HepG2 (cell line): ENCODE measurements around the gene CACNA1H. TPM values are rescaled to one million over a fixed set of nuclear protein-coding genes. Genes with fewer than 3 reads are reported as not detected.

Source experiments
- ATAC-seq: fragments of 200-7000 bp; cut with Tn5 transposase; 3 replicates; pipeline ENCODE4 v1.9.1; 2020; ENCODE audit warnings: mild to moderate bottlenecking, moderate library complexity
- BruUV-seq: library from RNA; stranded (reverse); fragments of 400-500 nt; replicated peaks from 2 replicates; lab custom pipeline; 2021; lab: Mats Ljungman, UMichigan
- CTCF ChIA-PET: fragments of 300-600 bp; formaldehyde crosslinking; extraction: SDS; loops from one replicate; lab custom pipeline; 2021; ENCODE audit warnings: low total read pairs, inconsistent platforms, low intra/inter-chr PET ratio; lab: Yijun Ruan, JAX
- POLR2A ChIA-PET: fragments of 350-600 bp; sonication (Branson Sonifier 250); formaldehyde crosslinking; loops from one replicate; lab custom pipeline; 2020; ENCODE audit warnings: antibody characterized with exemption, inconsistent platforms; lab: Yijun Ruan, JAX
- DNase-seq: peaks from one replicate; pipeline ENCODE4 v3.0.0-alpha.2; 2015; ENCODE audit warnings: low spot score
- FAIRE-seq: peaks from 3 replicates; lab custom pipeline; 2011; peaks lifted over from hg19 to GRCh38; lab: Jason Lieb, UNC
- H2AFZ ChIP-seq: one replicate; pipeline ENCODE4 v1.6.1; 2011; ENCODE audit warnings: low read length, inconsistent platforms
- H3K27ac ChIP-seq: fragments of 300-600 bp; 3 replicates; pipeline ENCODE4 v1.8.0; 2011; ENCODE audit warnings: mixed run types, mild to moderate bottlenecking, mixed read lengths, low read length, inconsistent platforms; ENCODE audit not compliant: insufficient read depth; ENCODE audit errors: extremely low read length
- H3K27me3 ChIP-seq, 2 experiments: fragments of 200-600 bp in 1 of 2; 2 replicates in 1 of 2; 3 replicates in 1 of 2; pipeline versions ENCODE4 v1.6.0 to v1.8.0; 2011; ENCODE audit warnings: low read length in 2 of 2, mild to moderate bottlenecking in 2 of 2, moderate library complexity in 2 of 2, inconsistent platforms in 1 of 2; ENCODE audit not compliant: insufficient read depth in 2 of 2, control insufficient read depth in 1 of 2
- H3K36me3 ChIP-seq, 2 experiments: fragments of 200-600 bp in 1 of 2; replicated peaks in 1 of 2; 2 replicates in 1 of 2; 3 replicates in 1 of 2; pipeline versions ENCODE4 v1.5.1 to v1.8.0; 2011; ENCODE audit warnings: low read length in 2 of 2, inconsistent platforms in 1 of 2; ENCODE audit not compliant: insufficient read depth in 2 of 2, control insufficient read depth in 1 of 2
- H3K4me1 ChIP-seq: 2 replicates; pipeline ENCODE4 v1.5.1; 2012; ENCODE audit warnings: low read length, inconsistent platforms; ENCODE audit not compliant: insufficient read depth
- H3K4me2 ChIP-seq: 2 replicates; pipeline ENCODE4 v1.6.0; 2011; ENCODE audit warnings: low read depth, low read length, inconsistent platforms
- H3K4me3 ChIP-seq, 3 experiments: fragments of 200-600 bp in 1 of 3; sonication (generic), shearing (Covaris generic) in 1 of 3; replicated peaks in 1 of 3; 2 replicates each; pipeline ENCODE4 v1.5.1; 2011 to 2016; ENCODE audit warnings: low read length in 3 of 3, inconsistent platforms in 2 of 3, low read depth in 2 of 3, mild to moderate bottlenecking in 2 of 3, control low read depth in 1 of 3, mixed read lengths in 1 of 3; ENCODE audit not compliant: insufficient read depth in 1 of 3
- H3K79me2 ChIP-seq: one replicate; pipeline ENCODE4 v1.6.1; 2011; ENCODE audit warnings: low read length, inconsistent platforms; ENCODE audit not compliant: insufficient read depth
- H3K9ac ChIP-seq: 2 replicates; pipeline ENCODE4 v1.6.0; 2011; ENCODE audit warnings: mild to moderate bottlenecking, low read depth, low read length, inconsistent platforms; ENCODE audit not compliant: insufficient read depth
- H3K9me3 ChIP-seq: 2 replicates; pipeline ENCODE4 v1.5.1; 2012; ENCODE audit warnings: mild to moderate bottlenecking, low read length
- H4K20me1 ChIP-seq: 2 replicates; pipeline ENCODE4 v1.6.0; 2011; ENCODE audit warnings: inconsistent platforms, mild to moderate bottlenecking, low read length, moderate library complexity; ENCODE audit not compliant: insufficient read depth
- AKNA ChIP-seq: sonication (generic); formaldehyde crosslinking; IDR thresholded peaks from 2 replicates; pipeline ENCODE4 v1.4.0; 2020; ENCODE audit warnings: missing genetic modification reagents, borderline replicate concordance
- DZIP1 ChIP-seq: sonication (generic); formaldehyde crosslinking; IDR thresholded peaks from 2 replicates; pipeline ENCODE4 v1.5.0; 2020; ENCODE audit warnings: mild to moderate bottlenecking, missing genetic modification reagents
- HES4 ChIP-seq: sonication (generic); formaldehyde crosslinking; IDR thresholded peaks from 2 replicates; pipeline ENCODE4 v1.9.0; 2021; ENCODE audit warnings: mild to moderate bottlenecking, missing genetic modification reagents, borderline replicate concordance
- KAT8 ChIP-seq: IDR thresholded peaks from 2 replicates; pipeline ENCODE4 v1.6.1; 2016; ENCODE audit warnings: missing genetic modification reagents, missing compliant biosample characterization
- REXO4 ChIP-seq: sonication (generic); formaldehyde crosslinking; IDR thresholded peaks from 2 replicates; pipeline ENCODE4 v1.8.0; 2022; ENCODE audit warnings: missing genetic modification reagents, mild to moderate bottlenecking, borderline replicate concordance
- SRF ChIP-seq: IDR thresholded peaks from 2 replicates; pipeline ENCODE4 v1.6.1; 2011; ENCODE audit warnings: mild to moderate bottlenecking, low read depth, low read length, moderate library complexity
- STAG1 ChIP-seq: sonication (generic); formaldehyde crosslinking; IDR thresholded peaks from 2 replicates; pipeline ENCODE4 v1.4.0; 2020; ENCODE audit warnings: missing genetic modification reagents
- TFDP1 ChIP-seq: IDR thresholded peaks from 2 replicates; pipeline ENCODE4 v1.6.1; 2016; ENCODE audit warnings: missing compliant biosample characterization, missing genetic modification reagents, borderline replicate concordance
- XRCC5 ChIP-seq: fragments of 200-400 bp; formaldehyde crosslinking; optimal IDR thresholded peaks from 2 replicates; pipeline ENCODE3; 2017; ENCODE audit warnings: mild to moderate bottlenecking, low read length
- ZNF335 ChIP-seq: sonication (generic); formaldehyde crosslinking; IDR thresholded peaks from 2 replicates; pipeline ENCODE4 v1.4.0; 2020; ENCODE audit warnings: missing genetic modification reagents
- ZNF670 ChIP-seq: sonication (generic); formaldehyde crosslinking; IDR thresholded peaks from 2 replicates; pipeline ENCODE4 v1.8.0; 2022; ENCODE audit warnings: mild to moderate bottlenecking, missing genetic modification reagents, borderline replicate concordance
- ZNF780A ChIP-seq: sonication (generic); formaldehyde crosslinking; IDR thresholded peaks from 2 replicates; pipeline ENCODE4 v1.8.0; 2022; ENCODE audit warnings: mild to moderate bottlenecking, missing genetic modification reagents, moderate library complexity
- ZNF883 ChIP-seq: sonication (generic); formaldehyde crosslinking; IDR thresholded peaks from 2 replicates; pipeline ENCODE4 v1.5.1; 2020; ENCODE audit warnings: mild to moderate bottlenecking, missing genetic modification reagents; ENCODE audit errors: not compliant biosample characterization
- WGBS: methylation state at CpG from one replicate; pipeline ENCODE4 v1.1.6; 2017; ENCODE audit warnings: low lambda C conversion rate; 5-methylcytosine and 5-hydroxymethylcytosine counted together
- in situ Hi-C: cut with HindIII; loops from 2 replicates; pipeline ENCODE4 v1.10.0; 2017; ENCODE audit warnings: low pct_unique_long_range_greater_than_20kb; ENCODE audit not compliant: extremely low pct_ligation_motif_present
- intact Hi-C: fragments of 100-400 bp; cut with micrococcal nuclease; formaldehyde crosslinking; loops from one replicate; pipeline ENCODE4 v1.10.0; 2022; ENCODE audit not compliant: unreplicated experiment
- polyA plus RNA-seq, 8 experiments: library from polyadenylated mRNA; depleted of rRNA in 3 of 8; stranded (reverse) in 7 of 8; unstranded in 1 of 8; fragments of >200 nt; fragmentation: Illumina TruSeq in 4 of 8; extraction: Trizol in 4 of 8; gene quantifications; 2 replicates each; pipeline versions ENCODE4 v1.2.1 to v1.2.3, GENCODE V29; 2011 to 2016; ENCODE audit warnings: low read depth in 4 of 8, missing spikeins in 1 of 8, mixed read lengths in 1 of 8; ENCODE audit not compliant: insufficient read depth in 1 of 8
- total RNA-seq, 5 experiments: library from RNA; depleted of rRNA; stranded (reverse); fragments of >200 nt; fragmentation: Illumina TruSeq; extraction: Trizol; gene quantifications; 2 replicates each; pipeline ENCODE4 v1.2.3, GENCODE V29; 2016; ENCODE audit warnings: low read depth in 1 of 5
- TF ChIP-seq, protein P1 (sequence below): sonication (generic); formaldehyde crosslinking; conservative IDR thresholded peaks from 2 replicates; pipeline ENCODE4 v1.4.0; 2020; ENCODE audit warnings: missing genetic modification reagents

CACNA1H gene
- total and polyA plus RNA-seq, 2 of the 13 experiments (the other 11 are each of a cell fraction or from before 2014, with no cell fraction given): 0.40 to 1.8 TPM

DNA sequence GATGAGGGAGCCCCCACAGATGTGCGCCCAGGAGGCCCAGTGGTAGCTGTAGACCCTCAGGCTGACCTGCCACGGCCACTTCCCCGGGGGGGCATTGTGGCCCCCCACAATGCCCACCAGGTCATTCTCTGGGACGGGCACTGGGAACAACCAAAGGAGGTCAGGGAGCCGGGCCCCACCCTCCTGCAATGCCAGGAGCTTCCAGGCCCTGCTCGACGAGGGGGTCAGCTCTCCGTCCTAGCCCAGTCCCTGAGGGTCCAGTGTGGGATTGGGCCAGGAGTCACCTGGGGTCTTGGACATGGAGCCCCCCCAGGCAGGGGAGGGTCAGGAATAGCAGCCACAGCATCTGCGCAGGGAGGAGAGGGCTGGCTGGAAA is 109.9 kb downstream of the CACNA1H start:
- Histone ChIP-seq H3K79me2 (no peaks in the 10 kb centered on the region), H3K9ac (no peak overlapping the region), H3K36me3 (no peaks in the 10 kb centered on the region), H3K27me3 (peaks cover 15 to 69% of the 10 kb centered on the region in 2 experiments), H3K4me3 (no peak overlapping the region), H3K9me3 (no peaks in the 10 kb centered on the region), H4K20me1 (no peaks in the 10 kb centered on the region), H3K4me2 (no peak overlapping the region), H2AFZ (no peak overlapping the region), H3K27ac (no peak overlapping the region), H3K4me1 (no peaks in the 10 kb centered on the region)
- no TSS peak for BruUV-seq
- intact Hi-C loops (no loop called here), in situ Hi-C loops (no loop called here)
- FAIRE-seq (no peak), ATAC-seq (no peak), DNase-seq (no peak)
- WGBS: 80% methylated on average over 1 of the region's 9 CpGs
- CTCF ChIA-PET: no interaction called here
- POLR2A ChIA-PET: no interaction called here
- TF ChIP-seq REXO4 (CRISPR knock-in tag) (no peak), STAG1 (CRISPR knock-in tag) (no peak), XRCC5 (no peak), SRF (no peak), ZNF670 (CRISPR knock-in tag) (no peak), TFDP1 (CRISPR knock-in tag) (no peak), ZNF335 (CRISPR knock-in tag) (no peak), HES4 (no peak), DZIP1 (CRISPR knock-in tag) (no peak), ZNF883 (no peak), ZNF780A (CRISPR knock-in tag) (no peak), AKNA (CRISPR knock-in tag) (no peak), KAT8 (no peak)
- TF ChIP-seq, protein P1, sequence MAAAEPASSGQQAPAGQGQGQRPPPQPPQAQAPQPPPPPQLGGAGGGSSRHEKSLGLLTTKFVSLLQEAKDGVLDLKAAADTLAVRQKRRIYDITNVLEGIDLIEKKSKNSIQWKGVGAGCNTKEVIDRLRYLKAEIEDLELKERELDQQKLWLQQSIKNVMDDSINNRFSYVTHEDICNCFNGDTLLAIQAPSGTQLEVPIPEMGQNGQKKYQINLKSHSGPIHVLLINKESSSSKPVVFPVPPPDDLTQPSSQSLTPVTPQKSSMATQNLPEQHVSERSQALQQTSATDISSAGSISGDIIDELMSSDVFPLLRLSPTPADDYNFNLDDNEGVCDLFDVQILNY: no peak
